NCI-H226 (cell line): ENCODE data around the gene TTC33.
"Not testable (repeated sequence)": the region's sequence is repeated elsewhere in the genome, so short reads cannot be mapped to it uniquely, and the experiment has no call there.

Experiments used
- DNase-seq: peaks from one replicate; pipeline ENCODE4 v3.0.0-alpha.2; 2015

The TTC33 gene

GRCh38 chr5:40779561-40779960 lies 23.8 kb upstream of the TTC33 start:
- no peak for DNase-seq

DNA sequence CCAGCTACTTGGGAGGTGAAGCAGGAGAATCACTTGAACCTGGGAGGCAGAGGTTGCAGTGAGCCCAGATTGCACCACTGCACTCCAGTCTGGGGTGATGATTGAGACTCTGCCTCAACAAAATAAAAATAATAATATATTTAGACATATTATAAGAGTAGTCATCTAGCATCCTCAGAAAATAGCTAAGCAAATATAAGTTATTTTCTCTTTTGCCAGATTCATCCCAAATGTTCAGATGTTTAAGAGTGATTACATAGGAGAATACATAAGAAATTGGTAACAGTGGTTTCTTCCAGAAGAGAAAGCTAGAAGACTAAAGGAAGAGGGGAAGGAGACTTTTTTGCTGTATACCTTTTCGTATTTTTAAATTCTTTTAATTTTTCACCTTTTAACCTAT lies 22.4 kb upstream of the TTC33 start:
- DNase-seq, result no peak

DNA sequence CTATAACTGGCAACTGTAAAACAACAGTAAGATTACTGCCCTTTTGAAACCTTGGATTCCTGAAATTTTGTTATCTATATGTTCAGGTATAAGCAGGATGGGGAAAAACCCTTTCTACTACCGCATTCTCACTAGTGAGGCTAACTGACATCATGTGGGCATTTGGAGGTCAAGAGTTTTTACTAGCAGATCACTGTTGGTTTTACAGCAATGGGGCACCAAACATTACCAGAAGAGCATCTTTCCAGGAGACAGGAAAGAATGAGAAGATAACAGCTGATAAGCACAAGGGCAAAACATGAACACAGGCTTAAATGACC lies 20.9 kb upstream of the TTC33 start:
- DNase-seq, result peak; percentile 51

- no peak for DNase-seq
These were observed 20.3 kb upstream of the TTC33 start for GRCh38 chr5:40775846-40776657.

DNA sequence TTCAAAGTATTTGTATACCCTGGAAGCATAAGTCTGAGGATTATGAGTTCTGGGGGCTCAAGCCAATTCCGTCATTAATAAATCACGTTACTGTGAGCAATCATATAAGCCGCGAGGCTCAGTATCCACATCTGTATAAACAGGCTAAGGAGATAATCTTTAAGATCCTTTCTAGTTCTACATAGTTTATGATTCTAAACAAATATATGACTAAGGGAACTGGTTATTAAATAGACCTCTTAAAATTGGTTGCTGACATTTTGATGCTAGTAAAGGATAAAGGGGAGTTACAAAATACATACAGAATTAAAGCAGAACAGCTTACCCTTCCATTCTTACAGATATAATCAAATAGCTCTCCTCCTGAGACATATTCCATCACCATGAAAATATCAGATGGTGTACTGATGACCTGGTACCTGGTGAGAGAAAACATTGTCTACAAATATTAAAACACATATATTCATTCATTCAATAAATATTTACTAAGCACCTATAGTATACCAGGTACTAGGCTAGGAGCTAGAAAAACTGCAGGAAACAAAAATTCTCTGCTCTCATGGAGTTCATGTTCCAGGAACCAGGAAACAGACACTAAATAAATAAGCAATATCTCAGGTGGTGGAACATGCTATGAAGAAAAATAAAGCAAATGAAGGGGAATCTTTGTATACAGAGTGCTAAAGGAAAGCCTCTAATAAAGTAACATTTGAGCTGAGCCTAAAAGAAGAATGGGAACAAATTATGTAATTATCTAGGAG lies 19.5 kb upstream of the TTC33 start:
- no peak for DNase-seq

DNA sequence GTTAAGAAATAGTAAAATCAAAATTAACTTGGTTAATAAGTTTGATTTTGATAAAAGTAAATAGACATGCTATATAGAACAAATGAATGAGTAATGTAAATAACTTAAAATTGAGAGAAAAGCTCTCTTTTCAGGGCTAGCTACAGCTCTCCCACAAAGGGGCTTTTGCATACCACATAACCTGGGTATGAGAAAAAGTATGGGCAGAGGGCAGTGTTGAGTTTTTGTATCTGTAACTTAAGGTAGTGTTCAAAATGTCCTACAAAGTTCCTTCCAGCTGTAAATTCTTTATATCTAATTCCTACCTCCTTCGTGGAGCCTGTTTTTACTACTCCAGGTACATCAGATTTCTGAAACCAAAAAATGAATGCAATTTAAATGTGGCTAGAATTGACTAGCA lies 18.9 kb upstream of the TTC33 start:
- DNase-seq, result no peak

- DNase-seq, result no peak
These were observed 15.0 kb upstream of the TTC33 start for GRCh38 chr5:40770764-40771163.

DNA sequence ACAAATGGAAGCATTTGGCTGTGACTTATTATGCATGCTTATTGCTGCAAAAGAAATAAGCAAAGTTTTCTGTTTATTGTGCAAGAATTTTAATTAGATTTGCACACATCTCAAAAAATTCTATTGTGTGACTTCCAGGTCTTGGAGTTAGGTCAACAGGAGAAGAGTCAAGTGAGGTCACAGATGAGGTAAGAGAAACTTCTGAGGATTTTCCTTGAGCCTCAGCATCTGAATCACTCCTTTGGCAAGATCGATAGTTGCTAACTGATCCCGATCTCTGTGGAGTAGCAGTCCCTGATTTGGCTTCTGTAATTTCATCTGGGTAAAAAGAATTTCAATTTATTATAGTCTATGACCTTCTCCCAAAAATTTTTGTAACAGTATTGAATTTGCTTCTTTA lies 6.9 kb upstream of the TTC33 start:
- no peak for DNase-seq

DNA sequence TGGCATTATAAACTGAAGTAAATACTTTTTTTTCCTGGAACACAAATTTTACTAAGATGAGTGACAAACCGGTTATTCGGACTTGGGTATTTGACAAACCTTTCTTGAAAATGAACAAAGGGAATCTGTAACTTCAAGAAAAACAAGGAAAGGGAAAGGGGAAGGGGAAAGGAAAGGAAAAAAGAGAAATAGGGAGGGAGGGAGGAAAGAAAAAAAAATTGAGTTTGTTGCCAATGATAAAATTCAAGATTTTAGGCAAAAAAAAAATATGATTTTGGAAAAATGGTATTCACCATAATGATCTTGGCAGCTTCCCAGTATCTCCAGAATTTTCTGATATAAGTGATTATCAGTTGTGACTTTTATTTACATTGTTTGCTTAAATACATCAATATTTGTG lies 1.6 kb upstream of the TTC33 start:
- DNase-seq, result no peak

DNA sequence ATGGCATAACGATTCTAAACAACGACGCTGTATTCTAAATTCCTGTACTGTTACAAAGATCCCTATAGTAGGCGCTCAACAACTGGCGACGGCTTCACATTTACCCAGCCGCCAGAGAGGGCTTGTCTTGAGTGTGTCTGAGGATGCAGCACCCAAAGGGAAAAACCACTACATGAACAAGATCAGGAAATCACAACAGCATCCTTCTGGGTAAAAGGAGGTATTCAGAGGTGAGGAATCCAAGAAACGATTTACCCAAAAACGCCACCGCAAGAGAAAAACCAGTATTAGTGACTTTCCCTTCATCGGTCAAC lies 711 bp downstream of the TTC33 start:
- DNase-seq, result peak; percentile 79

- no peak for DNase-seq
These were observed 1.2 kb downstream of the TTC33 start for GRCh38 chr5:40754381-40755092.

- DNase-seq, result no peak
These were observed 9.1 kb downstream of the TTC33 start for GRCh38 chr5:40746703-40747102.

- DNase-seq, result no peak
These were observed 12.0 kb downstream of the TTC33 start for GRCh38 chr5:40743771-40744170.

DNA sequence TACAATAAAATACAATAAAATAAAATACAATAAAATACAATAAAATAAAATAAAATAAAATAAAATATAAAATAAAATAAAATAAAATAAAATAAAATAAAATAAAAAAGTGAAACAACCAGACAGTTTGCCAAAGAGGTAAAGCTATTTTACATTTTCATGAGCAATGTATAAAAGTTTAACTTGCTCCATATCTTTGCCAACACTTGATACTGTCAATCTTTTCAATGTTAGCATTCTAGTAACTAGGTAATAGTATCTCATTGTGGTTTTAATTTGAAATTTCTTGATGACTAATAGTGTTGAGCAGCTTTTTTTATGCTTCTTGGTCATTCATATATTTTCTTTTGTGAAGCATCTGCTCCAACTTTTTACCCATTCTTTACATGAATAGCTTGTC lies 17.3 kb downstream of the TTC33 start:
- DNase-seq, result no peak

GRCh38 chr5:40736103-40736875 lies 19.5 kb downstream of the TTC33 start:
- peak; percentile 37 for DNase-seq

GRCh38 chr5:40735609-40736008 lies 20.2 kb downstream of the TTC33 start:
- DNase-seq, result no peak

DNA sequence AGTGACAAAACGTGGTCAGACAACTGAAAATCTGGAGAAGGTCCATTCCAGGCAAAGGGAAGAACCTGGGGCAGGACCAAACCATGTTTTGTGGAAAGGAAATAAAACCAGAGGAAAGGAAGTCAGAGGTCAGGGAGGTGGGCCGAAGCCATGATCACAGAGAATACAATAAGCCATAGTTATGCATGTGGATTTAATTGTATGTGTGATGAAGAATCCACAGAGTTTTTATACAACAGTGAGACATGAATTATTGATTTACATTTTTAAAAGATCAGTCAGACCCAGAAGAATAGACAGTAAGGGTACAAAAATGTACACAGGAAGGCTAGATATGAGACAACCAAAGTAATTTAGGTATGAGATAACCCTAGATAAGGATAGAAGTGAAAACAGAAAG lies 20.8 kb downstream of the TTC33 start:
- peak; percentile 53 for DNase-seq

- no peak for DNase-seq
These were observed 21.7 kb downstream of the TTC33 start for GRCh38 chr5:40733879-40734563.

DNA sequence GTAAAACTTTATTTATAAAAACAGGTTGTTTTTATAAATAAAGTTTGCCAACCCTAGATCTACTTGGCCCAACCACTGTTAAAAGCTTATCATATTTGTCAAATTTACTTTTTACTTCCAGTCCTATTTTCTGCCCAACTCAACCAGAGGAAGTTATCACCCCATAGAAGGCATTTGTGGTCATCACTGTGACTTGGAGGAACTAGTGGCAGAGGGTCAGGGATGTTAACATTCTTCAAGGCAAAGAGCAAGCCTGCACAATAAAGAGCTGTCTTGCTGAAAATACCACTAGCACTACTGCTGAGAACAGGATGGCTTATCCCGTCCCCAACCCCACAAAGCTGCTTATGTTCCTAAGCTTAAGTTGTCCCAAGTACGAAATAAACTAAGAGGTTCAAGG lies 22.3 kb downstream of the TTC33 start:
- DNase-seq, result no peak

- not testable (repeated sequence) for DNase-seq
These were observed 33.3 kb downstream of the TTC33 start for GRCh38 chr5:40722497-40722911.

DNA sequence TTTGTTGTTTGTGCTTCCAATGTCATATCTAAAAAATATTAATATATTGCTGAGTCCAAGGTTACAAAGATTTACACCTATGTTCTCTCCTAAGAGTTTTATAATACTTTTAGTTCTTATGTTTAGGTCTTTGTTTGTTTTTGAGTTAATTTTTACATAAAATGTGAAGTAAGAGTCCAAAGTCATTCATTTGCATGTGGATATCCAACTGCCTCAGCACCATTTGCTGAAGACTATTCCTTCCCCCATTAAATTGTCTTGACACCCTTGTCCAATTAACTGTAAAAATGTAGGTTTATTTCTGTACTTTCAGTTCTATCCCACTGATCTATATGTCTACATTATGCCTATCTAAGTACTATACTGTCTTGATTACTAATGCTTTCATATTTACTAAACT lies 35.7 kb downstream of the TTC33 start:
- no peak for DNase-seq

DNA sequence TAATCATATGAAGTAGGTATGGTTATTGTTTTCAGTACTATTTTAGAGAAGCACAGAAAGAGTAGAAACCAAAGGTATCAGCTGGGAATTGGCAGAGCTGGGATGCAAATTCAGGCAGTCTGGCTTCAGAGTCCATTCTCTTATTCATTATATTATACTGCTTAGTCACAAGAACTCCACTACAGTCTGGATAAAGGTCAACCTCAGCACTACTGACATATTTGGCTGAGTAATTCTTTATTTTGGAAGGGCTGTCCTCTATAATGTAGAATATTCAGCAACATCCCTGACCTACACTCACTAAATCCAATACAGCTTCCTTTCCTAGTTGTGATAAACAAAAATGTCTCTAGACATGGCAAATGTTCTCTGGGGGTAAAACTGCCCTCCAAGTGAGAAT lies 38.5 kb downstream of the TTC33 start:
- DNase-seq, result no peak

GRCh38 chr5:40716590-40716989 lies 39.2 kb downstream of the TTC33 start:
- no peak for DNase-seq
